HPDE6-E6E7 (cell line): ENCODE results near the gene ZNF846.
"Not testable (repeated sequence)": the region's sequence is repeated elsewhere in the genome, so short reads cannot be mapped to it uniquely, and the experiment has no call there.

Source experiments
- DNase-seq: peaks from one replicate; pipeline ENCODE4 v3.0.0; 2011; ENCODE audit warnings: missing footprints; ENCODE audit errors: extremely low spot score

The ZNF846 gene

GRCh38 chr19:9784163-9784496 lies 15.6 kb upstream of the ZNF846 start:
- not testable (repeated sequence) for DNase-seq

GRCh38 chr19:9782338-9782737 lies 13.8 kb upstream of the ZNF846 start:
- DNase-seq = no peak

DNA sequence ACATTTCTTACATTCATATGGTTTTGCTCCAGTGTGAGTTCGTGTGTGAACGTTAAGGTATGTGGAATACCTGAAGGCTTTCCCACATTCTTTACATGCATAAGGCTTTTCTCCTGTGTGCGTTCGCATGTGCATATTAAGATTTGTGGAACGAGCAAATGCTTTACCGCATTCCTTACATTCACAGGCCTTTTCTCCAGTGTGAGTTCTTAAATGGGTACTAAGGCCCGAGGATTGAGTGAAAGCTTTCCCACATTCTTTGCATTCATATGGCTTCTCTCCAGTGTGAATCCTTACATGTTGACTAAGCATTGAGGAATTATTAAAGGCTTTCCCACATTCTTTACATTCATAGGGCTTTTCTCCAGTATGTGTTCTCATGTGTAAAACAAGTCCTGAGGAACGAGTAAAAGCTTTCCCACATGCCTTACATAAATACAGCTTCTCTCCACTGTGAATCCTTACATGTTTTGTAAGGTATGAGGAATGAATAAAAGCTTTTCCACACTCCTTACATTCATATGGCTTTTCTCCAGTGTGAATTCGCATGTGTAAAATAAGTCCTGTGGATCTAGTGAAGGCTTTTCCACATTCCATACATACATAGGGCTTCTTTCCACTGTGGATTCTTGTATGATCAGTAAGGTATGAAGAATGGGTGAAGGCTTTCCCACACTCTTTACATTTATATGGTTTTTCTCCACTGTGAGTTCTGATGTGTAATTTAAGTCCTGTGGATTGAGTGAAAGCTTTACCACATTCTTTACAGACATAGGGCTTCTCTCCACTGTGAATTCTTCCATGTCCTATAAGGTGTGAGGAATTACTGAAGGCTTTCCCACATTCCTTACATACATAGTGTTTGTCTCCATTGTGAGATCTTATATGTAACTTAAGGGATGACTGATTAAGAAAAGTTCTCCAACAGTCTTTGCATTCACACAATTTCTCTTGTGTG lies 10.7 kb downstream of the ZNF846 start:
- no peak for DNase-seq

- DNase-seq = no peak
Measured at GRCh38 chr19:9752701-9753443, 15.7 kb downstream of the ZNF846 start.

DNA sequence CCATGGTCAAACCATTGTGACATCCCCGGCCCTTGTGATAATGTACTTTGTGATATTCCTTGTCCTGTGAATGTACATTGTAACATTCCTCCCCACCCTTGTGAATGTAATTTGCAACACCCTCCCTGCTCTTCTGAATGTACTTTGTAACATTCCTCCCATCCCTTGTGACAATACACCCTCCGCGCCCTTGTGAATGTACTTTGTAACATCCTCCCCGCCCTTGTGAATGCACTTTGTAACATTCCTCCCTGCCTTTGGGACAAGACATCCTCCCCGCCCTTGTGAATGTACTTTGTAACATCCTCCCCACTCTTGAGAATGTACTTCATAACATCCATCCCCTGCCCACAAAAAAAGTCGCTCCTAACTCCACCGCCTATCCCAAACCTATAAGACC lies 17.1 kb downstream of the ZNF846 start:
- DNase-seq = no peak

GRCh38 chr19:9741476-9742171 lies 26.9 kb downstream of the ZNF846 start:
- DNase-seq = peak; percentile 11

- DNase-seq = no peak
Measured at GRCh38 chr19:9735986-9736385, 32.6 kb downstream of the ZNF846 start.

- not testable (repeated sequence) for DNase-seq
Measured at GRCh38 chr19:9730056-9730455, 38.5 kb downstream of the ZNF846 start.

DNA sequence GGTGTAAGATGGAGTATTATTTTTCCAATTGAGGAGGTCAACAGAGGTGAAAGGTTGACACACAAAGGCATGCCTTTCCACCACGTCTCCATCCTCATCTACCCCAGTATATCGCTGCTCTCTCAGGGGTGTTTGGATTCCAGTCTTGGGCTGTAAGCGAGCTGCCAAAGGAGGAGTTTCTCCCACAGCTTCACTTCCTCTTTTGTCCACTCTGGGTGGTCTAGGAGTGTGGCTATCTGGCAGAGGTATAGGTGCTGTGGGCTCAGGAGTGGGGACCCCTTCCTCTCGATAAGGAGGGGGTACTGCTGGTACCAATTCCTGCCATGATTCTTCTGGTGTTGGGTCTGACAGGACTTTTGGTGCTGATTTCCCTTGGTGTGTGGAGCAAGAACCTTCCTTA lies 39.4 kb downstream of the ZNF846 start:
- DNase-seq = no peak

DNA sequence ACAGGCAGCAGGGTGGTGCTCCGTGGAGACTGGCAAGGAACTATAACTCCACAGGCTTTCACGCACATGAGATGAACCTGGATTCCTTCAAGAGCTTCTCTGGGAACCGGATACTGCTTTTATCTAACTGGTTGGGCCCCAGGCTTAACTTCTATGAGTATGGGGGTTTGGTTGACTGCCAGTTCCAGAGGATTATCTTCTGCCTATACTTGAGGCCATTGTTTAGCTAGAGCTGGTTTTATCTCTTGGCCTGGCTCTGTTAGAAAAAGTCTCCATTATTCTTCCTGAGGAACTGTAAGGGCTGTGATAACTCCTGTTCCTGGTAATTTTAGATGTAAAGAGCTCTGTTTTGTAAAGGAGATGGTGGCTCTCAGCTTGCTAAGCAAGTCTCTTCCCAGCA lies 40.9 kb downstream of the ZNF846 start:
- DNase-seq = no peak

GRCh38 chr19:9725508-9726201 lies 42.9 kb downstream of the ZNF846 start:
- DNase-seq = not testable (repeated sequence)

- no peak for DNase-seq
Measured at GRCh38 chr19:9724157-9724556, 44.4 kb downstream of the ZNF846 start.

- DNase-seq = peak; percentile 71
Measured at GRCh38 chr19:9721861-9722260, 46.7 kb downstream of the ZNF846 start.

GRCh38 chr19:9720541-9720940 lies 48.0 kb downstream of the ZNF846 start:
- DNase-seq = no peak

DNA sequence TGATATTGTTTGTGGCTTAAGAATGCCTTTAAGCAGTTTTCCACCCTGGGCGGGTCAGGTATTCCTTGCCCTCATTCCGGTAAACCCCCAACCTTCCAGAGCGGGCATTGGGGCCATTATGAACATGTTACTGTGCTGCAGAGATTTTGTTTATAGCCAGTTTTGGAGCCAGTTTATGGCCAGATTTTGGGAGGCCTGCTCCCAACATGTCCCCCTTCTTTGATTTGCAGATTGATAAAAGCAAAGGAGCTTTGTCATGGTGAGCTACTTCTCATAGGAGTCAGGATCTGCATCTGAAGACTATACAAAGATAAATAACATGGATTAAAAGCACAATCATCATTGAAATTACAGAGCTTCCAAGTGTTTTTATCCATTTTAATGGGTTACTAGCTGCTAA lies 56.7 kb downstream of the ZNF846 start:
- DNase-seq = no peak

DNA sequence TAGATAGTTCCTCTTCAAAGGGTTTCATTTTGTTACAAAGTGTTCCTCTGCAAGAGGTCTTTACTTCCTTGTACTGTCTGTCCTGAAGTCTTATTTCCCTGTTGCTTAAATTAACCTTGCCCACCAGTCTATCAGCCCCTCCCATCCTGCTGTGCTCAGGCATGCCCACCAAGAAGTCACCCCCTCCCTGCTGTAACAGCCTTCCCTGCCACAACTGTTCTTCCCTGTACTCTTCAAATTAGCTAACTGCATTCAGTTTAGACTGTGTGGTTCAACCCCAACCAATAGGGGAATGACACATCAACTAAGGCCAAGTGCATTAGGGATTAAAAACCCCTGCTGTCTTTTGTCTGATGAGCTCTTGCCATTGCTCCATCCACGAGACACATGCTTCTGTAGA lies 59.2 kb downstream of the ZNF846 start:
- no peak for DNase-seq

- DNase-seq = no peak
Measured at GRCh38 chr19:9705836-9706235, 62.7 kb downstream of the ZNF846 start.

DNA sequence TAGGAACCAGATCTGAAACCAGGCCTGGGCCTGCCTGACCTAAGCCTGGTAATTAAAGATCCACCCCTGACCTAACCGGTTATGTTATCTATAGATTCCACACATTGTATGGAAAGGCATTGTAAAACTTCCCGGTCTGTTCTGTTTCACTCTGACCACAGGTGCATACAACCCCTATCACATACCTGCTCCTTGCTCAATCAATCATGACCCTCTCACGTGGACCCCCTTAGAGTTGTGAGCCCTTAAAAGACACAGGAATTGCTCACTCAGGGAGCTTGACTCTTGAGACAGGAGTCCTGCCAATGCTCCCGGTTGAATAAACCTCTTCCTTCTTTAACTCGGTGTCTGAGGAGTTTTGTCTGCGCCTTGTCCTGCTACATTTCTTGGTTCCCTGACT lies 66.4 kb downstream of the ZNF846 start:
- DNase-seq = no peak
